Spleen (tissue), 7 donors: ENCODE data around the gene OR2L13.

Experiments used
- CTCF ChIP-seq, 11 experiments: fragments of 200-600 bp in 7 of 11; fragments of 450-650 bp in 4 of 11; sonication (generic) in 4 of 11; IDR thresholded peaks in 8 of 11; conservative IDR thresholded peaks in 3 of 11; 1 replicate in 7 of 11; 2 replicates in 4 of 11; pipeline versions ENCODE4 v1.4.0 to v1.8.0; 2016 to 2021; ENCODE audit warnings: antibody characterized with exemption in 11 of 11, inconsistent platforms in 4 of 11, mild to moderate bottlenecking in 1 of 11
- POLR2A ChIP-seq, 3 donors: fragments of 450-650 bp; IDR thresholded peaks; one replicate each; pipeline ENCODE4 v1.5.1; 2017; ENCODE audit warnings: antibody characterized with exemption in 3 of 3, mild to moderate bottlenecking in 1 of 3
- donor health status: DM: no; HTN: no; CAD: no; lungs with moderate emphysema.
- donor health status: DM: no; HTN: no; CAD: no.
- donor health status: DM: no; HTN: no; CAD: no.

GRCh38 chr1:248114890-248115289, 19.9 kb downstream of the OR2L13 start:
- no peak for TF ChIP-seq CTCF (IDR thresholded peaks at IDR 0.05 in 8 of 11, conservative IDR thresholded peaks at IDR 0.05 in 3 of 11)
- no peak for TF ChIP-seq POLR2A (IDR thresholded peaks at IDR 0.05)
